GM11168 (cell line): ENCODE data around the gene RUFY3.
"Not testable (repeated sequence)": the region's sequence is repeated elsewhere in the genome, so short reads cannot be mapped to it uniquely, and the experiment has no call there.

Experiments
- in situ Hi-C: fragments of 300-500 bp; cut with MboI; formaldehyde crosslinking; loops from one replicate; pipeline ENCODE4 v1.12.0; 2022; ENCODE audit warnings: low sequenced_read_pairs; ENCODE audit not compliant: unreplicated experiment

The RUFY3 gene

GRCh38 chr4:70838666-70839588 is 117.2 kb downstream of the RUFY3 start:
- in situ Hi-C loops = no loop called here

- in situ Hi-C loops = no loop called here
Measured at GRCh38 chr4:70839589-70840093, 117.9 kb downstream of the RUFY3 start, which contains the start of gene GRSF1. TSS of gene GRSF1 (minus strand) at chr4:70839890. CDS start at chr4:70839827, 63 bp downstream.

DNA sequence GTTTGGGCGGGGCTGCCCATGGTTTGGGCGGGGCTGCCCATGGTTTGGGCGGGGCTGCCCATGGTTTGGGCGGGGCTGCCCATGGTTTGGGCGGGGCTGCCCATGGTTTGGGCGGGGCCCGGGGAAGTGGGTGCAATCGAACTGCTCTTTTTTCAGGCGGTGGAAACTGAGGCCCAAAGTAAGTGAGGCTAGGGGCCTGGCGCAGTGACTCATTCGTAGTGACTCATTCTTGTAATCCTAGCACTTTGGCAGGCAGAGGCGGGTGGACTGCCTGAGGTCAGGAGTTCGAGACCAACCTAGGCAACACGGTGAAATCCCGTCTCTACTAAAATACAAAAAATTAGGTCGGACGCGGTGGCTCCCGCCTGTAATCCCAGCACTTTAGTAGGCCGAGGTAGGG is 118.4 kb downstream of the RUFY3 start:
- in situ Hi-C loops = not testable (repeated sequence)

- in situ Hi-C loops = not testable (repeated sequence)
Measured at GRCh38 chr4:70840631-70841030, 118.9 kb downstream of the RUFY3 start.

GRCh38 chr4:70841211-70841610 is 119.4 kb downstream of the RUFY3 start:
- in situ Hi-C loops = no loop called here

- in situ Hi-C loops = no loop called here
Measured at GRCh38 chr4:70841951-70842350, 120.2 kb downstream of the RUFY3 start.

DNA sequence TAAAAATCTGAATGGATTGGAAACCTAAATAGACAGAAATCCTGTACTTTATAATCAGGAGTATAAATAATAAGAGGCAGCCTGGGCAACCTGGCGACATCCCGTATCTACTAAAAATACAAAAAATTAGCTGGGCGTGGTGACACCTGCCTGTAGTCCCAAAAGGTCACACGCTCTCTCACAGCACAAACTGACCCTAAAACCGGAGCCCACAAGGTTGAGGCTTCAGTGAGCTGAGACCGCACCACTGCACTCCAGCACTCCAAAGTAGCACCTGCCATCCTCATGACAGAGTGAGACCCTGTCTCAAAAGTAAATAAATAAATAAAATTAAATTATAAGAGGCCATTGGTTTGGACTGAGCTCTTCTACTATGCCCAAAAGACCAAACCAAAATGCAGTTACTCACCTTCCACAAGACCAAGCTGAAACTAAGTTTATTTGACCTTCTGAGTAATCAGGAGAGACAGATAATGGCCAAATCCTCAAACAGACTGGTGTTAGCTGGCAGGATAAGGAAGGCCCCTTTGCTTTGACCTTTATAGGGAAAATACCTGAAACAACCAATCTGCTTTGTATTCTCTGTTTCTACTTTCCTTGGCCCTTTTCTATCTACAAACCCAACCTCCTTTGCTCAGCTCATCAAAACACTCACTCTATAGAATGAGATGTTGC is 121.1 kb downstream of the RUFY3 start:
- in situ Hi-C loops = no loop called here

GRCh38 chr4:70844180-70844579 is 122.4 kb downstream of the RUFY3 start:
- in situ Hi-C loops = no loop called here

DNA sequence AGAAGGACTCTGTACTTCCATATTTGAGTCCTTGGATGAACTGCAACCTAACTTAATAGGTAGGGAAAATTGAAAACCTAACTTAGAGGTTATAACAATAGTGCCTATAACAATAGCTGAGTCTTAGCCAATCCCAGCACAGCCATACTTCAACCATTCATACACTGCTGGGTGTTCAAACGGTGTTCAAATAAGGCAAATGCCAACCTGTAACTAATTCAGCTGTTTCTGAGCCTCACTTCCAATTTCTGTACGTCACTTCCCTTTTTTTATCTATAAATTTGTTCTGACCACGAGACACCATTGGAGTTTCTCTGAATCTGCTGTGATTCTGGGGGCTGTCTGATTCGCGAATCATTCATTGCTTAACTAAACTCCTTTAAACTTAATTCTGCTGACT is 127.5 kb downstream of the RUFY3 start:
- in situ Hi-C loops = no loop called here

DNA sequence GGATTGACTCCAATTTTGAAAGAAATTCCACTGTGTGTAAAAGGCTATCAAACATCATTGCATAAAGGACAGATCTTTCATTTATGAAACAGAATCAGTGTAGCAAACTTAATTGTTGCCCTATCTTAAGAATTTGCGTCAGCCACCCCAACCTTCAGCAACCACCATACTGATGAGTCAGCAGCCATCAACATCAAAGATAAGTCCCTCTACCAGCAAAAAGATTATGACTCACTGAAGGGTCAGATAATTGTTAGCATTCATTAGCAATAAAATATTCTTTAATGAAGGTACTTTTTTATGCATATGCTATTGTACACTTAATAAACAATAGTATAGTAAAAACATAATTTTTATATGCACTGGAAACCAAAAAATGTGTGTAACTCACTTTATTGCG is 133.7 kb downstream of the RUFY3 start:
- in situ Hi-C loops = no loop called here
